COR-L47 (cell line): ENCODE results near the gene EYS.
A peak's percentile ranks its signal among the peaks of the same experiment; 100 is the strongest.
"Not testable (repeated sequence)": the region's sequence is repeated elsewhere in the genome, so short reads cannot be mapped to it uniquely, and the experiment has no call there.

Source experiments
- DNase-seq: peaks from one replicate; lab custom pipeline; 2025; lab: John Stamatoyannopoulos, UW

The EYS gene

GRCh38 chr6:63792736-63793464, 1914.1 kb downstream of the EYS start:
- DNase-seq, result no peak

DNA sequence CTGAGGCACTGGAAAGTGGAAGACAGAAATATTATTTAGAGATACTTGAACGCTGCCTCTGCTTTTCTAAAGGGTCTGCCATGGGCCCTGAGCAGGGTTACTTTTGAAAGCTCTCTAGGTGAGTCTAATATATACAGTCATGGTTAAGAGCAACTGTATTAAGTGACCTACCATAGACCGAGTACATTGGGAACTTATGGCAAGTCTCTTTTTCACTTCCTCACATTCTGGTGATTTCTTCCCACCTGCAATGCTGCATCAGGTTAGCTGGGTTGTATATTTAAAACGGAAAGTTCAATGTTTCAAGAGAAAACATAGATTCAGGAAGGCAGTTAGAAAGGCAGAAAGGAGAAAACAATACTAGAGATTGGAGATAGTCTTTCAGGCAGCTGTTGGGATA, 1916.7 kb downstream of the EYS start:
- no peak for DNase-seq

GRCh38 chr6:63789699-63790098, 1917.3 kb downstream of the EYS start:
- DNase-seq, result no peak

- no peak for DNase-seq
Measured at GRCh38 chr6:63788569-63788968, 1918.5 kb downstream of the EYS start.

- no peak for DNase-seq
Measured at GRCh38 chr6:63787021-63787420, 1920.0 kb downstream of the EYS start.

DNA sequence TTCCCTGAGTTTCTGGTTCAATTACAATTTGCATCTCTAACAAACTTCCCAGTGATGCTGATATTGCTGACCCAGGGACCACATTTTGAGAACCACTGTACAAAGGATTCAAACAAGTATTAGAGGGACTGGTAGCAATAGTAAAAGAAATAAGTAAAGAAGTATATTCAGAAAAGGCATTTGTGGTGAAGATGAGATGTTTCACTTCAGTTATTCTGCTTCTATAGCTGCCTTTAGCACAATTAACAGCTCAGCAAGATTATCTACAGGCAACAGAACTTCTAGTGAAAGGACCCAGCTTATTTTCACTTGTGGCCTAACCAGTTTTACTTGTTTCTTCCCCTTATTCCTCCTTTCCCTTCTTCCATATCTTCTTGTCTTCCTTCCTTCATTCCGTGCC, 1922.0 kb downstream of the EYS start:
- DNase-seq, result no peak

DNA sequence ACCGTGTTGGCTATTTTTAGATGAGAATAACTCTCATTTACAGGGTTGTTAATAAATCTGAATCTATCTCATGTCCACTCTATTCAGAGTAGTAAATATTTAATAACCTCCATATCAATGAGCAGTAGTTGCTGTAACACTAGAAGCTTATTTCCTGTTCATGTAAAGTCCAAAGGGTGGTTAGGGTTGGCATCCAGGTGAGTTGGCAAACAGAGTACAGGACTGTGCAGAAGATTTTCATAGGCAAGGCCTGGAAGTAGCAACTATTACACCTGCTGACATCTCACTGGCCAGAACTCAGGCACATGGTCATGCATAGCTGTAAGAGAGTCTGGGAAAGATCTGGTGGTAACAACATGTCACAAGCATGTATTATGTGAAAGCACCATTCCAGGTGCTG, 1923.9 kb downstream of the EYS start:
- DNase-seq, result no peak

- DNase-seq, result no peak
Measured at GRCh38 chr6:63774961-63775360, 1932.1 kb downstream of the EYS start.

DNA sequence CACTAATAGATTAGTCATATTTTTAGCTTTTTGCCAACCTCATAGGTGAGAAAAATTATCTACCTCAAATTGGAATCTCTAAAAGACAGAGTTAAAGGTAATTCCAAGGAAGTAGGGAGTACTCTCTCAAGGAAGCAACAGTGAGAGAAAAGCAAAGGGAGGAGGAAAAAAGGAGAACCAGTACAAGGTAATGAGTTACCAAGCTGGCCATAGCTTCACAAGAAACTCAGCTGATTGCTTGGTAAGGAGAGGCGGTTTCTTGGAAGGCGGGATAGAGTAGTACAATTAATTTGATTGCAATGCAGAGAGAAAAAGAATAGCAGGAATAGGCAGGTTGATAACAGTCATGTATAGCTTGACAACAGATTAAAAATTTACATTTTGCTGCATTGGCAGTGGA, 1933.8 kb downstream of the EYS start:
- DNase-seq, result no peak

DNA sequence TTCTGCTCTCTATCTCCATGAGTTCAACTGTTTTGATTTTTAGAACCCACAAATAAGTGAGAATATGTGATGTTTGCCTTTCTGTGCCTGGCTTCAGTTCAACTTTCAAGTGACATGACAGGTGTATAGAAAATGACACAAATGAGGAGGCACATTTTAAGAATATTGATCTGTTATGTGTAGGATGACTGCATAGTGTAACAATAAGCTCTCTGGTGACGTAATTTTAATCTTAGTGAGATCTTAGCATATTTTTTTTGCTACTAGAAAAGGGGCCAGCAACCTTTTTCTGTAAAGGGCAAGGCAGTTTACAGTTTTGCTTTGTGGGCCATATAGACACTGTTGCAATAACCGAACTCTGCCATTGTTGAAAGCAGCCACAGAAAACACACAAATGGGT, 1941.2 kb downstream of the EYS start:
- DNase-seq, result no peak

DNA sequence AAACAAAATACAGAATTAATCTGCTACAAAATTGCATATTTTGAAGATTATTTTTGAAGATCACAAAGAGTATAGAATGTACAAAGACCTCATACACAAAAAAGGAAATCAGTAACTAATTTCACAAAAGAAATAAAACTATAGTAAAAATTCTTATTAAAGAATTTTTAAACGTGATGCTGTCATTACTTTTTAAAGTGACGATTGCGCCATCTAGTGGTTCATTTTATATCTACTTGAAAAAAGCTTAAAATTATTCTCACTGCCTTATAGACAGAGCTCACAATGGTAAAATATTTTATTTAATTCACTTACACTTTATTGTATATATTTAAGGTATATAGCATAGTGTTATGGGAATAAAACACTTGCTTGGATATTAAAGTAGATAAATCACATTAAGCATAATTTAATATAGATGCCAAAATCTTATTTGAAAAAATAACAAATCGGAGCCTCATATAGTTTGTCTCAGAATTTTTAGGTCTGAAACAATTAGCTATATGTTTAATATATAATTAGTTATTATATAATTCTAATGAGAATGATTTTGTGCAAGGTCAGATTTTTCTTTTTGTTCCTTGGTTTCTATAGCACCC, 1942.6 kb downstream of the EYS start:
- DNase-seq, result peak; percentile 25

DNA sequence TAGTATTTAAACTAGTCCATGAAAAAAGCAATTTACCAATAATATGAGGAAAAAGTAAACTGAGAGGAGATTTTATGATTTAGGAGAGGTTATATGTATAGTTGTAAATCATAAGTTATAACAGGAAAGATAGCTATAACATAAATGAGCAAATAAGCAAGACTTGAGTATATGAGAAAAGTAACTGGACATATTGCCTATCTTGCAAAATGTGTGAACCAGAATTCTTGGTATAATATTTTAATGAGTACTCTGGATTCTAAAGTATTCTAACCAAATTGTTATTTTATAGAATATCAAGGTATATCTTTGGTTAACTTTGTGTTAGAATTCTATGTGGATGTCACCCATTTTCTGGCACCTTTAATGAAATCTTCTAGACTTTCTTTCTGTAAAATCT, 1946.8 kb downstream of the EYS start:
- DNase-seq, result no peak

DNA sequence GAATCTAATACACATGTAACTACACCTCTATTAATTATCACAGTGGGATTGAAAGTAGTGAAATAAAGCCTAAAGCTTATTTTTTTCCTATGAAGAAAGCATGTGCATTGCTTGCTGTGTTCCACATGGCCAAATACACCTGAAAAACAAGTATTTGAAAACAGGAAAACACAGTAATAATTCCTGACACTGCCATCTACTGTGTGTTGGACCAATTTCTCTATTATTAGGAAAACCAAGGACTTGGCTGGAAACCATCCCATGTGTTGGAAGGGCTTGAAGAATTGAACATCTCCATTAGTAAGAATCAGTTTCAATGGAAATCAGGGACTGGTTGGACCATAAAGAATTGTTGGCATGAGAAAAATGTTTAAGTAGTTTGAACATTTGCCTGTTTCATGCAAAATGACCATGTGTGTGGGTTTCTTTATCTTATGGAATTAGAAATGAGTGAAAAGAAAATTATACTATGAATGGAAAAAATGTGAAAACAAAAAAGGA, 1947.4 kb downstream of the EYS start:
- DNase-seq, result no peak

- no peak for DNase-seq
Measured at GRCh38 chr6:63757826-63758225, 1949.2 kb downstream of the EYS start.

- not testable (repeated sequence) for DNase-seq
Measured at GRCh38 chr6:63757275-63757674, 1949.8 kb downstream of the EYS start.

GRCh38 chr6:63750400-63750799, 1956.6 kb downstream of the EYS start:
- DNase-seq, result no peak

DNA sequence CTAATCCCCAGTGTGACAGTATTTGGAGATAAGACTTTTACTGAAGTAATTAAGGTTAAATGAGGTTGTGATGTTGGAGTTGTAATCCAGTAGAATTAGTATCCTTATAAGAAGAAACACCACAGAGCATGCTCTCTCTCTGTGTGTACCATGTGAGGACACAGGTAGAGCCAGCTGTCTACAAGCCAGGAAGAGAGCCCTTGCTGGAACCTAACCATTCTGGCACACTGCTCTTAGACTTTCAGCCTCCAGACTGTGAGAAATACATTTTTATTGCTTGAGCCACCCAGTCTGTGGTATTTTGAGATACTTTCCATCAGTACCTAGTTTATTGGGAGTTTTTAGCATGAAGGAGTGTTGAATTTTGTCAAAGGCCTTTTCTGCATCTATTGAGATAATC, 1961.2 kb downstream of the EYS start:
- DNase-seq, result no peak

GRCh38 chr6:63744810-63745209, 1962.2 kb downstream of the EYS start:
- DNase-seq, result no peak

- DNase-seq, result no peak
Measured at GRCh38 chr6:63743691-63744090, 1963.3 kb downstream of the EYS start.

- DNase-seq, result no peak
Measured at GRCh38 chr6:63742060-63742459, 1965.0 kb downstream of the EYS start.

DNA sequence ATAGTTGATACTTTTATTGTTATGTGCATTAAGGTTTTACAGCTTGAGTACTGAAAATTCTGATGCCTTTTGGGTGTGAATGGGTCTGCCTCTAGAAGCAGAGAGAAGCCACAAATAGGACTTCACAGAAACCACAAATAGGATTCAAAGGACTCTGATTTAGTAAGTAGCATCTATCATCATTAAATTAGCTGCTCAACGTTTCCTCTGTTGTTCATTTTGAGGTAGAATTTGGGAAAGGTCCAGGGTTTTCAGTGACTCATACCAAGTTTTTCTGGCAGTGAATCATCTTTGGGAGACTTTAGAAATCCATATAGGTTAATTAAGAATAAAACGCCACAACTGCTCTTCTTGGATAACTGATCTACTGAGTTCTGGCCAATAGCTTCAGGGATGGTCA, 1966.3 kb downstream of the EYS start:
- no peak for DNase-seq

- no peak for DNase-seq
Measured at GRCh38 chr6:63739094-63739687, 1967.8 kb downstream of the EYS start.

DNA sequence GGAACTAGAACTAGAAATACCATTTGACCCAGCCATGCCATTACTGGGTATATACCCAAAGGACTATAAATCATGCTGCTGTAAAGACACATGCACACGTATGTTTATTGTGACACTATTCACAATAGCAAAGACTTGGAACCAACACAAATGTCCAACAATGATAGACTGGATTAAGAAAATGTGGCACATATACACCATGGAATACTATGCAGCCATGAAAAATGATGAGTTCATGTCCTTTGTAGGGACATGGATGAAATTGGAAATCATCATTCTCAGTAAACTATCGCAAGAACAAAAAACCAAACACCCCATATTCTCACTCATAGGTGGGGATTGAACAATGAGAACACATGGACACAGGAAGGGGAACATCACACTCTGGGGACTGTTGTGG, 1968.8 kb downstream of the EYS start:
- not testable (repeated sequence) for DNase-seq
